HEK293T (cell line): ENCODE data around the gene RAB31.

Source experiments
- FOXA1 ChIP-seq: fragments of 450-650 bp; IDR thresholded peaks from 2 replicates; pipeline ENCODE4 v1.6.1; 2016; ENCODE audit warnings: mild to moderate bottlenecking
- SUZ12 ChIP-seq: fragments of 450-650 bp; IDR thresholded peaks from 2 replicates; pipeline ENCODE4 v1.6.1; 2016; ENCODE audit warnings: mild to moderate bottlenecking

DNA sequence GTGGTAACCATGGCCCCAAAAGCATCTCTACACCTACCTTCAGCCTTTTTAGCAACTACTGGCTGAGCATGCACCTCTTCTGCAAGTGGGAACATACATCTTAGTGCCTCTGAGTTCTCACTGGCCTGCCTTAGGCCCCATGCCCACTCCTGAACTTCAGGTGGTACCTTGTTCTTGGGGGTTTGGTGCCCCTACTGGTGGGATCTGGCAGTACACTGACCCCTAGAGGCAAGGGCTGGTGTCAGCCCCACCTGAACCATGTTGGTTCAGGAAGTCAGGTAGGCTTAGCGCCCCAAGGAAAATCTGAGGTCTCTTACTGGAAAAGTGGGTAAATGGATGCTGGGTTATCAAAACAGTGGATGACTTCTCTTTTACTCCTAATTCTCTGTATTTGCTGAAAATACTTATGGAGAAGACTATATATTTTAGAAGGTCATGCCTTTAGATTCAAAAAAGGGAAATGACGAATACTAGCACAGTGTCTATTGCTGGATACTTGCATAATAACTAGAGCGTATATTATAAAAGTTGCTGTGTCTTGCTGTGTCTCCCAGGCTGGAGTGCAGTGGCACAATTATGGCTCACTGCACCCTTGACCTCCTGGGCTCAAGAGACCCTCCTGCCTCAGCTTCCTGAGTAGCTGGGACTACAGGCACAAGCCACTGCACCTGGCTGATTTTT, 84.6 kb downstream of the RAB31 start:
- TF ChIP-seq FOXA1 (no peak), SUZ12 (no peak)
